K562 (cell line): ENCODE measurements around the gene OARD1. TPM values are rescaled to one million over a fixed set of nuclear protein-coding genes. Genes with fewer than 3 reads are reported as not detected.

ENCODE experiments used
- DPF2 ChIP-seq: fragments of 450-650 bp; IDR thresholded peaks from 2 replicates; pipeline ENCODE4 v1.6.1; 2016
- NR2C1 ChIP-seq, 2 experiments: fragments of 450-650 bp; IDR thresholded peaks; 2 replicates each; pipeline ENCODE4 v1.6.1; 2017; ENCODE audit warnings: mild to moderate bottlenecking in 2 of 2, antibody characterized with exemption in 1 of 2, inconsistent platforms in 1 of 2, missing compliant biosample characterization in 1 of 2, missing genetic modification characterization in 1 of 2
- SAP30 ChIP-seq: fragments of 200-600 bp; sonication (generic); IDR thresholded peaks from 2 replicates; pipeline ENCODE4 v1.6.1; 2012; ENCODE audit warnings: borderline replicate concordance, low read depth, mild to moderate bottlenecking, moderate library complexity, low read length, control low read depth, inconsistent platforms; ENCODE audit not compliant: insufficient read depth, poor library complexity, severe bottlenecking
- SMAD4 ChIP-seq: fragments of 250-450 bp; sonication (Bioruptor Pico); conservative IDR thresholded peaks from 2 replicates; pipeline ENCODE4 v1.8.0; 2021; ENCODE audit warnings: inconsistent platforms, mild to moderate bottlenecking, moderate library complexity
- ZBTB26 ChIP-seq: fragments of 450-650 bp; formaldehyde crosslinking; IDR thresholded peaks from 2 replicates; pipeline ENCODE4 v1.4.0; 2022; ENCODE audit warnings: missing genetic modification characterization
- ZNF282 ChIP-seq: sonication (generic); formaldehyde crosslinking; IDR thresholded peaks from 2 replicates; pipeline ENCODE4 v1.8.1; 2023; ENCODE audit warnings: missing genetic modification reagents
- ZNF766 ChIP-seq: fragments of 200-800 bp; sonication (Bioruptor generic); conservative IDR thresholded peaks from 2 replicates; pipeline ENCODE4 v1.6.1; 2016; ENCODE audit warnings: missing genetic modification characterization, missing compliant biosample characterization
- polyA plus RNA-seq, 8 experiments: library from polyadenylated mRNA; depleted of rRNA in 4 of 8; stranded (reverse) in 5 of 8; unstranded in 3 of 8; fragments of >200 nt; fragmentation: Nextera tagmentation in 2 of 8; fragmentation: Illumina TruSeq in 1 of 8; extraction: Ambion mirVana in 2 of 8; extraction: Trizol in 1 of 8; gene quantifications; 2 replicates each; pipeline versions ENCODE4 v1.2.1 to v1.2.3, GENCODE V29; 2011 to 2014; ENCODE audit warnings: inconsistent platforms in 1 of 8, missing spikeins in 1 of 8
- total RNA-seq, 7 experiments: library from RNA; depleted of rRNA in 6 of 7; stranded (reverse); fragments of >200 nt in 6 of 7; fragmentation: Illumina TruSeq in 2 of 7; extraction: Trizol in 2 of 7; gene quantifications; 2 replicates each; pipeline versions ENCODE4 v1.2.1 to v1.2.3, GENCODE V29; 2011 to 2021; ENCODE audit warnings: low replicate concordance in 1 of 7
- TF ChIP-seq, protein P1 (sequence below), 2 experiments: fragments of 450-650 bp in 1 of 2; sonication (generic) in 1 of 2; formaldehyde crosslinking in 1 of 2; IDR thresholded peaks; 2 replicates each; pipeline versions ENCODE4 v1.7.1 to v1.9.0; 2016 to 2022; ENCODE audit warnings: inconsistent platforms in 1 of 2, mild to moderate bottlenecking in 1 of 2, missing genetic modification reagents in 1 of 2
- TF ChIP-seq, protein P2 (sequence below): fragments of 450-650 bp; formaldehyde crosslinking; IDR thresholded peaks from 2 replicates; pipeline ENCODE4 v1.4.0; 2020; ENCODE audit warnings: mild to moderate bottlenecking, moderate library complexity
- TF ChIP-seq, protein P3 (sequence below): sonication (generic); formaldehyde crosslinking; IDR thresholded peaks from 2 replicates; pipeline ENCODE4 v1.8.1; 2022; ENCODE audit warnings: missing genetic modification reagents
- TF ChIP-seq, protein P4 (sequence below), 2 experiments: fragments of 200-800 bp in 1 of 2; sonication (Bioruptor generic) in 1 of 2; sonication (generic) in 1 of 2; formaldehyde crosslinking in 1 of 2; IDR thresholded peaks in 1 of 2; conservative IDR thresholded peaks in 1 of 2; 2 replicates each; pipeline versions ENCODE4 v1.5.0 to v1.6.1; 2016 to 2020; ENCODE audit warnings: missing compliant biosample characterization in 1 of 2, missing genetic modification characterization in 1 of 2, missing genetic modification reagents in 1 of 2

OARD1 gene
- total and polyA plus RNA-seq, 9 of the 15 experiments (the other 6 are each of a cell fraction or from before 2014, with no cell fraction given) = 43.4 to 88.3 (median 61.1) TPM

- TF ChIP-seq, protein P1, sequence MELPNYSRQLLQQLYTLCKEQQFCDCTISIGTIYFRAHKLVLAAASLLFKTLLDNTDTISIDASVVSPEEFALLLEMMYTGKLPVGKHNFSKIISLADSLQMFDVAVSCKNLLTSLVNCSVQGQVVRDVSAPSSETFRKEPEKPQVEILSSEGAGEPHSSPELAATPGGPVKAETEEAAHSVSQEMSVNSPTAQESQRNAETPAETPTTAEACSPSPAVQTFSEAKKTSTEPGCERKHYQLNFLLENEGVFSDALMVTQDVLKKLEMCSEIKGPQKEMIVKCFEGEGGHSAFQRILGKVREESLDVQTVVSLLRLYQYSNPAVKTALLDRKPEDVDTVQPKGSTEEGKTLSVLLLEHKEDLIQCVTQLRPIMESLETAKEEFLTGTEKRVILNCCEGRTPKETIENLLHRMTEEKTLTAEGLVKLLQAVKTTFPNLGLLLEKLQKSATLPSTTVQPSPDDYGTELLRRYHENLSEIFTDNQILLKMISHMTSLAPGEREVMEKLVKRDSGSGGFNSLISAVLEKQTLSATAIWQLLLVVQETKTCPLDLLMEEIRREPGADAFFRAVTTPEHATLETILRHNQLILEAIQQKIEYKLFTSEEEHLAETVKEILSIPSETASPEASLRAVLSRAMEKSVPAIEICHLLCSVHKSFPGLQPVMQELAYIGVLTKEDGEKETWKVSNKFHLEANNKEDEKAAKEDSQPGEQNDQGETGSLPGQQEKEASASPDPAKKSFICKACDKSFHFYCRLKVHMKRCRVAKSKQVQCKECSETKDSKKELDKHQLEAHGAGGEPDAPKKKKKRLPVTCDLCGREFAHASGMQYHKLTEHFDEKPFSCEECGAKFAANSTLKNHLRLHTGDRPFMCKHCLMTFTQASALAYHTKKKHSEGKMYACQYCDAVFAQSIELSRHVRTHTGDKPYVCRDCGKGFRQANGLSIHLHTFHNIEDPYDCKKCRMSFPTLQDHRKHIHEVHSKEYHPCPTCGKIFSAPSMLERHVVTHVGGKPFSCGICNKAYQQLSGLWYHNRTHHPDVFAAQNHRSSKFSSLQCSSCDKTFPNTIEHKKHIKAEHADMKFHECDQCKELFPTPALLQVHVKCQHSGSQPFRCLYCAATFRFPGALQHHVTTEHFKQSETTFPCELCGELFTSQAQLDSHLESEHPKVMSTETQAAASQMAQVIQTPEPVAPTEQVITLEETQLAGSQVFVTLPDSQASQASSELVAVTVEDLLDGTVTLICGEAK (IDR thresholded peaks at IDR 0.05) = peak; percentile 58; the same call in 1 of the 2 replicates
- TF ChIP-seq, protein P1 (CRISPR knock-in tag; IDR thresholded peaks at IDR 0.05) = no peak
- TF ChIP-seq NR2C1 (IDR thresholded peaks at IDR 0.05) (no peak), NR2C1 (tag; IDR thresholded peaks at IDR 0.05) (peak; percentile 48; the same call in 1 of the 2 replicates), SAP30 (no peak), ZNF766 (CRISPR knock-in tag) (peak; percentile 64; the same call in 1 of the 2 replicates), SMAD4 (CRISPR knock-in tag) (0 out of 2 replicates have a peak, but pooled peaks have one; percentile 34), ZBTB26 (CRISPR knock-in tag) (0 out of 2 replicates have a peak, but pooled peaks have one; percentile 44), ZNF282 (CRISPR knock-in tag) (no peak), DPF2 (0 out of 2 replicates have a peak, but pooled peaks have one; percentile 37)
- TF ChIP-seq, protein P2, sequence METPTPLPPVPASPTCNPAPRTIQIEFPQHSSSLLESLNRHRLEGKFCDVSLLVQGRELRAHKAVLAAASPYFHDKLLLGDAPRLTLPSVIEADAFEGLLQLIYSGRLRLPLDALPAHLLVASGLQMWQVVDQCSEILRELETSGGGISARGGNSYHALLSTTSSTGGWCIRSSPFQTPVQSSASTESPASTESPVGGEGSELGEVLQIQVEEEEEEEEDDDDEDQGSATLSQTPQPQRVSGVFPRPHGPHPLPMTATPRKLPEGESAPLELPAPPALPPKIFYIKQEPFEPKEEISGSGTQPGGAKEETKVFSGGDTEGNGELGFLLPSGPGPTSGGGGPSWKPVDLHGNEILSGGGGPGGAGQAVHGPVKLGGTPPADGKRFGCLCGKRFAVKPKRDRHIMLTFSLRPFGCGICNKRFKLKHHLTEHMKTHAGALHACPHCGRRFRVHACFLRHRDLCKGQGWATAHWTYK = peak; percentile 72; the same call in 1 of the 2 replicates
- TF ChIP-seq, protein P3, sequence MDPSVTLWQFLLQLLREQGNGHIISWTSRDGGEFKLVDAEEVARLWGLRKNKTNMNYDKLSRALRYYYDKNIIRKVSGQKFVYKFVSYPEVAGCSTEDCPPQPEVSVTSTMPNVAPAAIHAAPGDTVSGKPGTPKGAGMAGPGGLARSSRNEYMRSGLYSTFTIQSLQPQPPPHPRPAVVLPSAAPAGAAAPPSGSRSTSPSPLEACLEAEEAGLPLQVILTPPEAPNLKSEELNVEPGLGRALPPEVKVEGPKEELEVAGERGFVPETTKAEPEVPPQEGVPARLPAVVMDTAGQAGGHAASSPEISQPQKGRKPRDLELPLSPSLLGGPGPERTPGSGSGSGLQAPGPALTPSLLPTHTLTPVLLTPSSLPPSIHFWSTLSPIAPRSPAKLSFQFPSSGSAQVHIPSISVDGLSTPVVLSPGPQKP (CRISPR knock-in tag) = no peak
- TF ChIP-seq, protein P4, sequence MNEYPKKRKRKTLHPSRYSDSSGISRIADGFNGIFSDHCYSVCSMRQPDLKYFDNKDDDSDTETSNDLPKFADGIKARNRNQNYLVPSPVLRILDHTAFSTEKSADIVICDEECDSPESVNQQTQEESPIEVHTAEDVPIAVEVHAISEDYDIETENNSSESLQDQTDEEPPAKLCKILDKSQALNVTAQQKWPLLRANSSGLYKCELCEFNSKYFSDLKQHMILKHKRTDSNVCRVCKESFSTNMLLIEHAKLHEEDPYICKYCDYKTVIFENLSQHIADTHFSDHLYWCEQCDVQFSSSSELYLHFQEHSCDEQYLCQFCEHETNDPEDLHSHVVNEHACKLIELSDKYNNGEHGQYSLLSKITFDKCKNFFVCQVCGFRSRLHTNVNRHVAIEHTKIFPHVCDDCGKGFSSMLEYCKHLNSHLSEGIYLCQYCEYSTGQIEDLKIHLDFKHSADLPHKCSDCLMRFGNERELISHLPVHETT (CRISPR knock-in tag; conservative IDR thresholded peaks at IDR 0.05 in 1 of 2, IDR thresholded peaks at IDR 0.05 in 1 of 2) = peak in 1 of 2 experiments; percentile 65; a peak in 2 of 4 replicates
Measured at GRCh38 chr6:41051873-41052272, 20.3 kb downstream of the OARD1 start (continued).
